HG03342 (cell line): ENCODE data around the gene ARHGAP45.
"Not testable (repeated sequence)": the region's sequence is repeated elsewhere in the genome, so short reads cannot be mapped to it uniquely, and the experiment has no call there.

Experiments
- ATAC-seq: cut with Tn5 transposase; IDR thresholded peaks from one replicate; pipeline ENCODE4 v1.9.1; 2021; ENCODE audit warnings: mild to moderate bottlenecking, moderate library complexity; ENCODE audit not compliant: unreplicated experiment

The ARHGAP45 gene

GRCh38 chr19:1113030-1113985 lies 46.3 kb downstream of the ARHGAP45 start:
- ATAC-seq: no peak

GRCh38 chr19:1113986-1114483 lies 47.1 kb downstream of the ARHGAP45 start:
- no peak for ATAC-seq

DNA sequence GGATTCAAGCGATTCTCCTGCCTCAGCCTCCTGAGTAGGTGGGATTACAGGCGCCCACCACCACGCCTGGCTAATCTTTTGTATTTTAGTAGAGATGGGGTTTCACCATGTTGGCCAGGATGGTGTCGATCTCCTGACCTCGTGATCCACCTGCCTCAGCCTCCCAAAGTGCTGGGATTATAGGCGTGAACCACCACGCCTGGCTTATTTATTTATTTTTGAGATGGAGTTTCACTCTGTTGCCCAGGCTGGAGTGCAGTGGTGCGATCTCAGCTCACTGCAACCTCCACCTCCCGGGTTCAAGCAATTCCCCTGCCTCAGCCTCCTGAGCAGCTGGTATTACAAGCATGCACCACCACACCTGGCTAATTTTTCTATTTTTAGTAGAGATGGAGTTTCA lies 47.8 kb downstream of the ARHGAP45 start:
- ATAC-seq: not testable (repeated sequence)

- ATAC-seq: no peak
Measured at GRCh38 chr19:1115646-1116420, 48.9 kb downstream of the ARHGAP45 start.

DNA sequence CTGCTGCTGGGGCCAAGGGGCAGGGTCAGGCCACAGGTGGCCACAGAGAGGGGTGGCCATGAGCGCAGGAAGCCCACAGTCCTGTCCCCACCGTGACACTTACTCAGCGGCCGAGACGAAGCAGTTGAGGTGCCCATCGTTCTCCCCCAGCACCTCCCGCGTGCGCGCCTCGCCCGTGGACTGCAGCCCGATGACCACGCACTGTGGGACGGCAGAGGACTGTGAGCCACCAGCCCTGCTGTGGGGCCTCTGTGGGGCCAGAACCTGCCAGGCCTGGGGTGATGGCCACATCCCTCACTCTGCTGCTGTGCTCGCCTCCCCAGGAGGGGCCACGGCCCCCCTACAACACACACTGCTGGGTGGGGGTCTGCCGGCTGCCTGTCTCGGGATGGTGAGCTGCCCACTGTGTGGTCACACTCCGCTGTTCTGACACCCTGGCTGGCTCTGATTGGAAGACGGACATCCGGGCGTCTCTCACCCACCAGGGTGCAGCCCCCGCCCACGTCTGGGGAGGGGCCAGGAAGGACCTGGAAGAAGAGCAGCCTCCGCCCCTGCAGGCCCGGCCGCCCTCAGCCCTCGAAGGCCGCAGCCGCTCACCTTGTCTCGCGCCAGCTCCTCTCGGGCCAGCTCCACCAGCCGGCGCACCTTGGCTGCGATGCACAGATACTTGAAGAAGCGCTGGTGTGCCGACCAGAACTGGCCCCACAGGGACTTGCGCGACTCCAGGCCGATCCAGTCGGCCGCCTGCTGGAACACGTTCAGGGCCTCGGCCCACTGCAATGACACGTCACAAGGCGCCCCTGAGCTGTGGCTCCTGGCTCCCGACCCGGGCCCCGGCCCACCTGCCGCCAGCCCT lies 50.0 kb downstream of the ARHGAP45 start:
- no peak for ATAC-seq

DNA sequence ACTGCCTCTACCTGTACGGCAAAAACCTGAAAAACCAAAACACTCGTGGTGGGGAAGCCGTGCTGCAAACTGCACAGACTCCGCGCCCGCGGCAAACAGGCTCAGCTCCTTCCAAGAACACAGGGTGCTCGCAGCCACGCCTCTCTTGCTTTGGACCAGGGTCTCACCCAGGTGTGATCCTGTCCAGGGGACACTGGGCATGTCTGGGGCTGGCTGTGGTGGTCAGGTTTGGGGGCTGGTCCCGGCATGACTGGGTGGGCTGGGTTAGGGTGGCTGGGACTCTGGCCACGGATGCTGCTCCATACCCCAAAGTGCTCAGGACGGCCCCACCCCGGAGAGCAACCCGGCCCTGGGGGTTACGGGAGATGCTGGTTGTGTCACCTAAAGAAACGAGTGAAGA lies 50.7 kb downstream of the ARHGAP45 start:
- ATAC-seq: no peak

GRCh38 chr19:1118999-1119398 lies 52.0 kb downstream of the ARHGAP45 start:
- ATAC-seq: no peak

GRCh38 chr19:1119475-1120217 lies 52.7 kb downstream of the ARHGAP45 start:
- ATAC-seq: no peak

DNA sequence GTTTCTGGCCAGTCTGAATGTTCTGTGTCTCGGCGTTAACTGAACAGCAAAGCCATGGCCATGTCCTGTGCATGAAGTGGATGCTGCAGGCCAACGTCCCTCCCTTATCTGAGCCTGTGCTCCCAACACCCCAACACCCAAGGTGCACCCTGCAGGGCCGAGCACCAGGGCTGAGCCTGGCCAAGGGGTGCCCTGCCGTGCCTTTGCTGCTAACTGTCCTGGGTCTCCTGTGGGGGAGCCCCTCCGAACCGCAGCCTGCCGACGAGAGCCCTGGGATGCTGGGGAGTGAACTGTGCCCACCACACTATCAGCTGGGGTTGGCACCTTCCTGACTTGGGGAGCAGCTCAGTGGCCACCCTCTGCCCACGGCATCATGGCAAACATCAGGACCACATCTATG lies 54.4 kb downstream of the ARHGAP45 start:
- ATAC-seq: no peak

GRCh38 chr19:1122021-1122971 lies 55.3 kb downstream of the ARHGAP45 start:
- ATAC-seq: no peak

- ATAC-seq: no peak
Measured at GRCh38 chr19:1122972-1123363, 56.0 kb downstream of the ARHGAP45 start.

- no peak for ATAC-seq
Measured at GRCh38 chr19:1123381-1123780, 56.4 kb downstream of the ARHGAP45 start.

DNA sequence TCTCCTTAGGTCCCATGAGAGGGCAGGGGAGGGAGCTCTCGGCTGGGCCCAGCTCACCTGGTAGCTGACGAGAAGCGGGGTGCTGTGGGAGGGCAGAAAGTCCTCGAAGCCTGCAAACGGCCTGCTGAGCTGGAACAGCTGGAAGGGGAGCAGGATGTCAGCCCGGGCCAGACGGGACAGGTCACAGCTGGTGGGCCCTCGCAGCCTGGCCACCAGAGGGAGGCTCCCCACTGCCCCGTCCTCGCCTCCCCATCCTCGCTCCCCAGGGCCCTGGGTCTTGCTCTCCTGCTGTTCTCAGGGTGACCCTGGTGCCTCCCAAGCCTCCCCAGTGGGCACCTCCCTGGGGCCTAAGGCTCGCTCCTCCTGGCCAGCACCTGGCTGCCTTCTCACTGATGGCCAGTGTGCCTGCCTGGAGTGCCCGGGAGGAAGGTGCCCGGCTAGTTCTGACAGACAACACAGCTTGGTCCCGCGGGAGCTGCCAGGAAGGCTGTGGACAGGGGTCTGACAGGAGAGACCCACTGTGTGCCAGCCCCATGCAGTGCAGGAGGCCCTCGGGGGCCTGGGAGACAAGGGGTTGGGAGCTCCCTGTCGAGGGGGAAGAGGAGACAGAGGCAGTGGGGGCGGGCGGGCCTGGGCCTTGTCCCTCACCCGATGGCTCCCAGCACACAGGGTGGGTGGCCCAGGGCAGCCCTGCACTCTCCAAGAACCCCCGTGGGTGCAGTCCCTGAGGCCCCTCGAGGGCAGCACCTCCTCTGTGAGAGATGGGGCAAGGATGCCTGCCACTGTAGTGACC lies 57.1 kb downstream of the ARHGAP45 start:
- no peak for ATAC-seq

DNA sequence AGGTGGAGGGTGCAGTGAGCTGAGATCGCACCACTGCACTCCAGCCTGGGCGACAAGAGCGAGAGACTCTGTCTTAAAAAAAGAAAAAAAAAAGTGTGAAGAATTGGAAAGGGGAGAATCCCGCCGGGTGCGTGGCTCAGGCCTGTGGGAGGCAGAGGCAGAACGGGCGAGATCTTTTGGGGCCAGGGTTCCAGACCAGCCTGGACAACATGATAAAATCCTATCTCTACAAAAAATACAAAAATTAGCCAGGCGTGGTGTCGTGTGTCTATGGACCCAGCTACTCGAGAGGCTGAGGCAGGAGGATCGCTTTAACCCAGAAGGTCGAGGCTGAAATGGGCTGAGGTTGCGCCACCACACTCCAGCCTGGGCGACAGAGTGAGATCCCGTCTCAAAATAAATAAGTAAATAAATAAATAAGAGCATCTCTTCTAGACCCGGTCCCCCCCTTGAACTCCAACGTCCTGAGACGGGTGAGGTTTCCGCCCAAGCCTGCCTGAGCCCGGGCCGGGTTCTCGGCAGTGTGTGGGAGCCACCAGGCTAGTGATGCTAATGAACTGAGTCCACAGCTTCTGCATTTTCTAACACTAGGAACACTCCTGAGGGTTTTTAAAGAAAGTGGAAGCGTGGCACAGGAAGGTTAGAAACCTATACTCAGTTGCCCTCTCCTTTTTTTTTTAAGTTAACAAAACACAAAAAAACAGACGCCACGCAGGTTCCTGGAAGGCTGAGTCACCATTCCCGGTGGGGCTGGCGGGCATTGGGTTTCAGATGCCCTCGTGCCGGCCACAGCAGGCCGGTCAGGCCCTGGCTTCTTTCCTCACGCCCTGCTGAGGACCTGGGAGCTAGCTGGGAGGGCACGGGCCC lies 58.9 kb downstream of the ARHGAP45 start:
- ATAC-seq: no peak

- no peak for ATAC-seq
Measured at GRCh38 chr19:1126984-1127760, 60.2 kb downstream of the ARHGAP45 start.

DNA sequence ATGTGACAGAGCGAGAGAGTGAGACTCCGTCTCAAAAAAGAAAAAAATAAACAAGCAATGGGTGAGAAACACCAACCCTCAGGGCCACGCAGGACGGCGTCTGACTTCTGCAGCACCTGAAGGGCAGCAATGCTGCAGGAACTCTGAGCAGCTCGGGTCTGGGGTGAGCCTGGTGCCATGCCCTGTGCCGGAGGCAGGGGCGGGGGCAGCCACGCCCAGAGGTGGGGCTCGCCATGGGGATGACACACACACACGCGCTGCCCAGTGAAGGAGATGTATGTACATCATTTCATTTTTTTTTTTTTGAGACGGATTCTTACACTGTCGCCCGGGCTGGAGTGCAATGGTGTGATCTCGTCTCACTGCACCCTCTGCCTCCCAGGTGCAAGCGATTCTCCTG lies 61.1 kb downstream of the ARHGAP45 start:
- ATAC-seq: no peak
